Subcutaneous abdominal adipose tissue (tissue), 5 donors: Measurements from ENCODE around the gene MORN3.

ENCODE experiments used
- H3K27ac ChIP-seq: one replicate; pipeline ENCODE4 v1.7.0; 2013; ENCODE audit warnings: low read depth, mild to moderate bottlenecking, inconsistent platforms, low read length, moderate library complexity
- H3K27me3 ChIP-seq, 5 donors: one replicate each; pipeline ENCODE4 v1.7.0; 2013; ENCODE audit warnings: low read length in 5 of 5, inconsistent platforms in 1 of 5; ENCODE audit not compliant: control insufficient read depth in 5 of 5, insufficient read depth in 4 of 5
- H3K36me3 ChIP-seq, 5 donors: one replicate each; pipeline ENCODE4 v1.7.0; 2013; ENCODE audit warnings: low read length in 5 of 5; ENCODE audit not compliant: control insufficient read depth in 5 of 5, insufficient read depth in 5 of 5
- H3K4me1 ChIP-seq, 5 donors: one replicate each; pipeline ENCODE4 v1.7.0; 2013; ENCODE audit warnings: low read length in 5 of 5, mild to moderate bottlenecking in 3 of 5, moderate library complexity in 1 of 5; ENCODE audit not compliant: control insufficient read depth in 5 of 5, insufficient read depth in 5 of 5
- H3K4me3 ChIP-seq, 5 donors: one replicate each; pipeline ENCODE4 v1.7.0; 2013; ENCODE audit warnings: low read length in 5 of 5, low read depth in 1 of 5
- H3K9ac ChIP-seq, 5 donors: one replicate each; pipeline ENCODE4 v1.7.0; 2013; ENCODE audit warnings: low read length in 5 of 5, mild to moderate bottlenecking in 4 of 5, moderate library complexity in 3 of 5
- H3K9me3 ChIP-seq, 5 donors: one replicate each; pipeline ENCODE4 v1.7.0; 2013; ENCODE audit warnings: low read length in 5 of 5; ENCODE audit not compliant: control insufficient read depth in 5 of 5
- donor health status: healthy.
- donor health status: healthy.
- donor health status: healthy.
- donor health status: healthy.
- donor health status: healthy.

Gene MORN3

DNA sequence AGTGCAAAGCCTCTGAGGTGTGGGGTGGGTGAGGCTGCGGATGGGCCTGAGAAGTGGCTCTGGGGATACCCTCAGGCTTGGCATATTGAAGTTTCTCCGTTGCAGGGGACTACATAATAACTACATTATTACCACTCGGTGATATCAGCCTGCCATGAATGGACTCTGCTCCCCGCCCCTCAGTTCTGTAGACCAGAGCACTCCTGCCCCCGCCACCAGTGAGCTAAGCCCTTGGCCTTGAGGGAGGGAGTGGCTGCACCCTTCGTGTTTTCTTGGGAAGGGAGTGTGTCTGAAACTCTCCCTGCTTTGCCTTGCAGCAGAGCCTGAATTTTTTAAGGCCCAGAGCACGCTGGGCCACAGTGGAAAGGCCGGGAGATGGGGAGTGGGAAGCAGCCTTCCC lies 41.4 kb downstream of the MORN3 start:
- Histone ChIP-seq H3K4me3 (peak overlapping the region; percentile 30 to 79 (median 75)), H3K27ac (peak overlapping the region; percentile 82), H3K36me3 (no peaks in the 10 kb centered on the region), H3K9ac (peak overlapping the region in 2 of 5 donors; percentile 41 to 74), H3K9me3 (no peaks in the 10 kb centered on the region), H3K27me3 (no peaks in the 10 kb centered on the region), H3K4me1 (peaks cover 6 to 55% (median 46%) of the 10 kb centered on the region in 5 donors)

- H3K9ac ChIP-seq: peak overlapping the region; percentile 38 to 83 (median 74)
- no peaks in the 10 kb centered on the region for H3K9me3 ChIP-seq
- no peaks in the 10 kb centered on the region for H3K27me3 ChIP-seq
- H3K4me1 ChIP-seq: peaks cover 6 to 50% (median 46%) of the 10 kb centered on the region in 5 donors
- peak overlapping the region; percentile 71 to 79 (median 75) for H3K4me3 ChIP-seq
- peak overlapping the region; percentile 82 for H3K27ac ChIP-seq
- no peaks in the 10 kb centered on the region for H3K36me3 ChIP-seq
Observed at GRCh38 chr12:121626853-121627640, 42.4 kb downstream of the MORN3 start.

DNA sequence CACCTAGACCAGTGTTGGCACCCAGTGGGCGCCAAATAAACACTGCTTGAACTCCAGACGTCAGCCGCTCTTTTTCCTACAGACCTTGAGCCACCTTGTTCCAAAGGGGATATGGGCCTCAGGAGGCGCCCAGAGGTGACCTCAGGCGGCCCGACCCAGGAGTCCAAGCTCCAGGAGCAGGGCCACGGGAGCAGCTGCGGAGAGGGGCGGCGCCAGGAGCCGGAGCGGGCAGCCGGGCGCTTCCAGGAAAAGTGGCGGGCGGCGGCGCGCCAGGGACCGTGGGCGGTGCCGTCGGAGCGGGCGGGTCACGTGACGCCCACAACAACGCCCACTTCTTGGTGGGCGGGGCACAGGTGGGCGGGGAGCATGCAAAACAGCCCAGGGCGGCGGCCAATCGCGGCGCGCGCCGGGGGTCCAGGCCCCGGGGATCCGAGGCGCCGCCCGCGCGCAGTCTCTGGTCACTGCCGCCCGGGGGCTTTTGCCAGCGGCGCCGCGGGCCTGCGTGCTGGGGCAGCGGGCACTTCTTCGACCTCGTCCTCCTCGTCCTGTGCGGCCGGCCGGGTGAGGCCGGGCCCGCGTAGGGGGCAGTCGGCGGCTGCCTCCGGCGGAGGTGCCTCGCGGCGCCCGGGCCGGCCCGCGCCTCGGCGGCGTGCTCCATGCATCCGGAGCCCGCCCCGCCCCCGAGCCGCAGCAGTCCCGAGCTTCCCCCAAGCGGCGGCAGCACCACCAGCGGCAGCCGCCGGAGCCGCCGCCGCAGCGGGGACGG lies 43.2 kb downstream of the MORN3 start, which contains the start of gene ORAI1:
Gene ORAI1 (plus strand): TSS at position 444 of the 766 bp plus-strand sequence.
- Histone ChIP-seq H3K4me3 (peak within 1 kb of the TSS; percentile 71 to 79 (median 75)), H3K27me3 (no peaks in the 10 kb centered on the region), H3K27ac (peak within 1 kb of the TSS; percentile 82), H3K9me3 (no peaks in the 10 kb centered on the region), H3K4me1 (peaks cover 6 to 50% (median 44%) of the 10 kb centered on the region in 5 donors), H3K9ac (peak within 1 kb of the TSS; percentile 38 to 83 (median 74)), H3K36me3 (no peaks in the 10 kb centered on the region)

- Histone ChIP-seq H3K27ac (no peak overlapping the region), H3K9ac (no peak overlapping the region), H3K4me1 (peaks cover 2 to 13% (median 6%) of the 10 kb centered on the region in 5 donors), H3K27me3 (no peaks in the 10 kb centered on the region), H3K9me3 (no peaks in the 10 kb centered on the region), H3K36me3 (no peaks in the 10 kb centered on the region), H3K4me3 (no peak overlapping the region)
Observed at GRCh38 chr12:121620333-121620891, 49.0 kb downstream of the MORN3 start.

- Histone ChIP-seq H3K9ac (no peak overlapping the region), H3K9me3 (no peaks in the 10 kb centered on the region), H3K4me3 (no peak overlapping the region), H3K4me1 (peaks cover 0 to 6% (median 0%) of the 10 kb centered on the region in 5 donors), H3K27ac (no peak overlapping the region), H3K36me3 (no peaks in the 10 kb centered on the region), H3K27me3 (no peaks in the 10 kb centered on the region)
Observed at GRCh38 chr12:121618659-121619233, 50.7 kb downstream of the MORN3 start.

GRCh38 chr12:121614872-121615467 lies 54.5 kb downstream of the MORN3 start:
- Histone ChIP-seq H3K27me3 (no peaks in the 10 kb centered on the region), H3K9ac (no peak overlapping the region), H3K9me3 (no peaks in the 10 kb centered on the region), H3K4me1 (peaks cover 0 to 9% (median 8%) of the 10 kb centered on the region in 5 donors), H3K27ac (no peak overlapping the region), H3K4me3 (no peak overlapping the region), H3K36me3 (no peaks in the 10 kb centered on the region)

DNA sequence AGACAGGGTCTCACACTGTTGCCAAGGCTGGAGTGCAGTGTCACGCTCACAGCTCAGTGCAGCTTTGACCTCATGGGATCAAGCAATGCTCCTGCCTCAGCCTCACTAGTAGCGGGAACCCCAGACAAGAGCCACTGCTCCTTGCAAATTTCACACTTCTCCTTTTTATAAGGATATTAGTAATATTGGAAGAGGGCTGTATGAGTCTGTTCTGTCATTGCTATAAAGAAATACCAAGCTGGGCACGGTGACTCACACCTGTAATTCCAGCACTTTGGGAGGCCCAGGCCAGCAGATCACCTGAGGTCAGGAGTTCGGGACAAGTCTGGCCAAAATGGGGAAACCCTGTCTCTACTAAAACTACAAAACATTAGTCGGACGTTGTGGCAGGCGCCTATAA lies 56.0 kb downstream of the MORN3 start:
- Histone ChIP-seq H3K9me3 (no peaks in the 10 kb centered on the region), H3K36me3 (no peaks in the 10 kb centered on the region), H3K4me3 (no peak overlapping the region), H3K27me3 (no peaks in the 10 kb centered on the region), H3K27ac (no peak overlapping the region), H3K4me1 (peaks cover 0 to 8% (median 4%) of the 10 kb centered on the region in 5 donors), H3K9ac (no peak overlapping the region)

- no peaks in the 10 kb centered on the region for H3K27me3 ChIP-seq
- peaks cover 0 to 8% (median 4%) of the 10 kb centered on the region in 5 donors for H3K4me1 ChIP-seq
- H3K9me3 ChIP-seq: no peaks in the 10 kb centered on the region
- H3K4me3 ChIP-seq: no peak overlapping the region
- H3K27ac ChIP-seq: no peak overlapping the region
- no peak overlapping the region for H3K9ac ChIP-seq
- H3K36me3 ChIP-seq: no peaks in the 10 kb centered on the region
Observed at GRCh38 chr12:121611306-121611705, 58.1 kb downstream of the MORN3 start.

DNA sequence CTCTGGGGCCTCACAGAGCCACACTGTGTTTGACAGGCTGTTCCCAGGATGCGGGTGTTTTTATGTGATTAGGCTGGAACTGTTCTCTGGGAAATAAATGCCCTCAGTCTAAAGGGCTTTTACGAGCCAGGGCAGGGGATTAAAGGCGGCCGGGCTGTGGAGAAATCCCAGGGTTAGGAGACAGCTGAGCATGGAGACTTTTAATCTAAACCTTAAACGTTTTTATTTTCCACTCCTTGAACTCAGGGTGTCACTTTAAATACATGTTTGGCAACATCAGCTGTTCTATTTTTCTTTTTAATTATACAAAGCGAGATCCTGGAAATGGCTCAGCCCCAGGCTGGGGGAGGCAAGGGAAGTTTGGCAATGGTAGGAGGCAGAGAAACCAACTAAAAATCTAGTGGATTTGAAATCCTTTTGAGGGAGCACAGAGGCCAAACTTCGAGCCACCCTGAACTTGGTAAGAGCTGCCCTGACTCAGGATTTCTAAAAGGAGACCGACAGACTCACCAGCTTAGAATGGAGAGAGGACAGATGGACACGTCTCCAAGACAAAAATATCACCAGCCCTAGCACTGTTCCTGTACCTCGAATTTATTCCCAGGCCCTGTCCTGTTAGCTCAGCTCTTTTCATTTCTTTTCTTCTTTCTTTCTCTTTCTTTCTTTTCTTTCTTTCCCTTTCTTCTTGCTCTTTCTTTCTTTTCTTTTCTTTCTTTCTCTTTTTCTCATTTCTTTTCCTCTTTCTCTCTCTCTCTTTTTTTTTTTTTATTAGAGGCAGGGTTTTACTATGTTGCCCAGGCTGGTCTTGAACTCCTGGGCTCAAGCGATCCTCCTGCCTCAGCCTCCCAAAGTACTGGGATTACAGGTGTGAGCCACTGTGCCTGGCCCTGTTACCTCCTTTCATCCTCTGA lies 59.0 kb downstream of the MORN3 start:
- H3K27me3 ChIP-seq: no peaks in the 10 kb centered on the region
- H3K9me3 ChIP-seq: no peaks in the 10 kb centered on the region
- no peaks in the 10 kb centered on the region for H3K36me3 ChIP-seq
- H3K4me3 ChIP-seq: no peak overlapping the region
- peaks cover 0 to 8% (median 4%) of the 10 kb centered on the region in 5 donors for H3K4me1 ChIP-seq
- no peak overlapping the region for H3K27ac ChIP-seq
- H3K9ac ChIP-seq: peak overlapping the region in 2 of 5 donors; percentile 45 to 60
